ENCODE measurements around the gene NOPCHAP1.

Gene NOPCHAP1

DNA sequence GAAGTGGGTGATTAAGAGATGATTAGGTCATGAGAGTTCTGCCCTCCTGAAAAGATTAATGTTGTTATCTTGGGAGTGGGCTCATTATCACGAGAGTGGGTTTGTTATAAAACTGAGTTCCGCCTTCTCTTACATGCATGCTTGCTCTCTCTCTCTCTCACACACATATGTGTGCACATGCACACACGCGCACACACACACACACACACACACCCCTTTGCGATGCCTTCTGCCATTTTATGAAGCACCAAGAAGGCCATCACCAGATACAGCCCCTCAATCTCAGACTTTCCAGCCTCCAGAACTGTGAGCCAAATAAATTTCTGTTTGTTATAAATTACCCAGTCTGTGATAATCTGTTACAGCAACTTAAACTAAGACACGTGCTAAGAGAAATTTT lies 22.4 kb upstream of the NOPCHAP1 start:
- no peak overlapping the region for H3K27ac ChIP-seq (replicated peaks)
- peaks cover 4% of the 10 kb centered on the region for H3K27me3 ChIP-seq (ENCODE audit: insufficient read depth, poor library complexity, severe bottlenecking)
- no peak for DNase-seq (ENCODE audit: low read depth in 1 of 2, low spot score in 1 of 2)
- no peak overlapping the region for H3K4me3 ChIP-seq (replicated peaks; ENCODE audit: insufficient read depth, low read length)
- TF ChIP-seq, protein P1, sequence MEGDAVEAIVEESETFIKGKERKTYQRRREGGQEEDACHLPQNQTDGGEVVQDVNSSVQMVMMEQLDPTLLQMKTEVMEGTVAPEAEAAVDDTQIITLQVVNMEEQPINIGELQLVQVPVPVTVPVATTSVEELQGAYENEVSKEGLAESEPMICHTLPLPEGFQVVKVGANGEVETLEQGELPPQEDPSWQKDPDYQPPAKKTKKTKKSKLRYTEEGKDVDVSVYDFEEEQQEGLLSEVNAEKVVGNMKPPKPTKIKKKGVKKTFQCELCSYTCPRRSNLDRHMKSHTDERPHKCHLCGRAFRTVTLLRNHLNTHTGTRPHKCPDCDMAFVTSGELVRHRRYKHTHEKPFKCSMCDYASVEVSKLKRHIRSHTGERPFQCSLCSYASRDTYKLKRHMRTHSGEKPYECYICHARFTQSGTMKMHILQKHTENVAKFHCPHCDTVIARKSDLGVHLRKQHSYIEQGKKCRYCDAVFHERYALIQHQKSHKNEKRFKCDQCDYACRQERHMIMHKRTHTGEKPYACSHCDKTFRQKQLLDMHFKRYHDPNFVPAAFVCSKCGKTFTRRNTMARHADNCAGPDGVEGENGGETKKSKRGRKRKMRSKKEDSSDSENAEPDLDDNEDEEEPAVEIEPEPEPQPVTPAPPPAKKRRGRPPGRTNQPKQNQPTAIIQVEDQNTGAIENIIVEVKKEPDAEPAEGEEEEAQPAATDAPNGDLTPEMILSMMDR (IDR thresholded peaks at IDR 0.05; ENCODE audit: insufficient read depth, low read length), result no peak
- TF ChIP-seq POLR2AphosphoS5 (IDR thresholded peaks at IDR 0.05; ENCODE audit: low read depth) (no peak), GABPA (IDR thresholded peaks at IDR 0.05; ENCODE audit: low read depth) (no peak), SPI1 (IDR thresholded peaks at IDR 0.05; ENCODE audit: borderline replicate concordance, low read depth) (no peak)
- TF ChIP-seq, protein P2, sequence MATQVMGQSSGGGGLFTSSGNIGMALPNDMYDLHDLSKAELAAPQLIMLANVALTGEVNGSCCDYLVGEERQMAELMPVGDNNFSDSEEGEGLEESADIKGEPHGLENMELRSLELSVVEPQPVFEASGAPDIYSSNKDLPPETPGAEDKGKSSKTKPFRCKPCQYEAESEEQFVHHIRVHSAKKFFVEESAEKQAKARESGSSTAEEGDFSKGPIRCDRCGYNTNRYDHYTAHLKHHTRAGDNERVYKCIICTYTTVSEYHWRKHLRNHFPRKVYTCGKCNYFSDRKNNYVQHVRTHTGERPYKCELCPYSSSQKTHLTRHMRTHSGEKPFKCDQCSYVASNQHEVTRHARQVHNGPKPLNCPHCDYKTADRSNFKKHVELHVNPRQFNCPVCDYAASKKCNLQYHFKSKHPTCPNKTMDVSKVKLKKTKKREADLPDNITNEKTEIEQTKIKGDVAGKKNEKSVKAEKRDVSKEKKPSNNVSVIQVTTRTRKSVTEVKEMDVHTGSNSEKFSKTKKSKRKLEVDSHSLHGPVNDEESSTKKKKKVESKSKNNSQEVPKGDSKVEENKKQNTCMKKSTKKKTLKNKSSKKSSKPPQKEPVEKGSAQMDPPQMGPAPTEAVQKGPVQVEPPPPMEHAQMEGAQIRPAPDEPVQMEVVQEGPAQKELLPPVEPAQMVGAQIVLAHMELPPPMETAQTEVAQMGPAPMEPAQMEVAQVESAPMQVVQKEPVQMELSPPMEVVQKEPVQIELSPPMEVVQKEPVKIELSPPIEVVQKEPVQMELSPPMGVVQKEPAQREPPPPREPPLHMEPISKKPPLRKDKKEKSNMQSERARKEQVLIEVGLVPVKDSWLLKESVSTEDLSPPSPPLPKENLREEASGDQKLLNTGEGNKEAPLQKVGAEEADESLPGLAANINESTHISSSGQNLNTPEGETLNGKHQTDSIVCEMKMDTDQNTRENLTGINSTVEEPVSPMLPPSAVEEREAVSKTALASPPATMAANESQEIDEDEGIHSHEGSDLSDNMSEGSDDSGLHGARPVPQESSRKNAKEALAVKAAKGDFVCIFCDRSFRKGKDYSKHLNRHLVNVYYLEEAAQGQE (IDR thresholded peaks at IDR 0.05; ENCODE audit: insufficient replicate concordance, low read depth), result no peak

DNA sequence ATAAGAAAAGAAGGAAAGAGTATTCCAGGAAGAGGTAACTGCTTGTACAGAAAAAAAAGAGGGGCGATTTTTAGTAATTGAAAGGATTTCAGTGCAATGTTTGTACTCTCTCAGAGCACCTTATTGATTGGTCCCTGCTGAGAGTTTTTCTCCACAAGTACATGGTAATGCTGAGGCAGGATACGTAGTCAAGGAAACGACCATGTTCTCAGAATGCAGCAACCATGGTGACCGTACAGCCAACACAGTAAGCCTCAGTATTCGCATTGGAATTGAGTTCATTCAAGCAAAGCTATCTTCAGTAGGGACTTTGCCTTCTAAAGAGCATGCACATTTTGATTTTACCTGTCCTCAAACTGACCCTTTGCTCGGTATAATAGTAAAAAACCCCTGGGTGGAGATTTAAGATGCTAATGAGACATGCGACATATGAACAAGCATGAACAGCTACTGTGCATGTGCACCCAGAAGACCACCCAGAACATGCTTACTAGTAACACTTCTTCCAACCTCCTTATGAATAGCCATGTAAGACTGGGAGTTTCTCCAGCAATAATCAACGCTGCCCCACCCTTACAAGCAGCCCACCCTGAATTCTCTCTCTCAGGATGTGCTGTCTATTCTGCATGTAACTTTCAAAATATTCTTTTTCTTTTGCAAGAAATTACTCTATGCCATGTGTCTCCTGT lies 21.8 kb upstream of the NOPCHAP1 start:
- no peak overlapping the region for H3K4me3 ChIP-seq (replicated peaks; ENCODE audit: insufficient read depth, low read length)
- DNase-seq (ENCODE audit: low read depth in 1 of 2, low spot score in 1 of 2), result no peak
- TF ChIP-seq, protein P2 (IDR thresholded peaks at IDR 0.05; ENCODE audit: insufficient replicate concordance, low read depth), result no peak
- TF ChIP-seq GABPA (IDR thresholded peaks at IDR 0.05; ENCODE audit: low read depth) (no peak), SPI1 (IDR thresholded peaks at IDR 0.05; ENCODE audit: borderline replicate concordance, low read depth) (no peak)
- TF ChIP-seq, protein P1 (IDR thresholded peaks at IDR 0.05; ENCODE audit: insufficient read depth, low read length), result no peak

DNA sequence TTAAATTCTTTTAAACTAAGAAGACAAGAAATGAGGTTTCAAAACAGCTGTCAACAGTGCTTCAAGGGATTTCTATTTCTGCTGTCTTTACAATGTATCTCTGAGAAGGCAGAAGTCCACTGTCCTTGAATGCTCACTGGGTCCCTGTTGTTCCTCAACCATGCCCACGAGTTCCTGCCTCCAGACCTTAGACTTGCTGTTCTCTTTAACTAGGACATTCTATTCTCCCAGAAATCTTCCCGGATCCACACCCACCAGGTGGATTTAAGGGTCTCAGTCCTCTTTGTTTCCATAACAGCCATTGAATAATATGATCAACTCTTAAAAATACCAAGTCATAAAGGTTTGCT lies 21.3 kb upstream of the NOPCHAP1 start:
- Histone ChIP-seq H3K4me3 (replicated peaks; ENCODE audit: insufficient read depth, low read length) (no peak overlapping the region), H3K27ac (replicated peaks) (no peak overlapping the region), H3K27me3 (ENCODE audit: insufficient read depth, poor library complexity, severe bottlenecking) (peaks cover 2% of the 10 kb centered on the region)
- TF ChIP-seq POLR2AphosphoS5 (IDR thresholded peaks at IDR 0.05; ENCODE audit: low read depth) (no peak), SPI1 (IDR thresholded peaks at IDR 0.05; ENCODE audit: borderline replicate concordance, low read depth) (no peak), GABPA (IDR thresholded peaks at IDR 0.05; ENCODE audit: low read depth) (no peak)
- TF ChIP-seq, protein P1 (IDR thresholded peaks at IDR 0.05; ENCODE audit: insufficient read depth, low read length), result no peak
- TF ChIP-seq, protein P2 (IDR thresholded peaks at IDR 0.05; ENCODE audit: insufficient replicate concordance, low read depth), result no peak
- no peak for DNase-seq (ENCODE audit: low read depth in 1 of 2, low spot score in 1 of 2)

More for the DNA sequence above, 21.8 kb upstream of the NOPCHAP1 start:
- Histone ChIP-seq H3K27me3 (ENCODE audit: insufficient read depth, poor library complexity, severe bottlenecking) (peaks cover 4% of the 10 kb centered on the region), H3K27ac (replicated peaks) (no peak overlapping the region)
